Psoas muscle (tissue), 8 donors: ENCODE data around the gene SPEM3. TPM values are rescaled to one million over a fixed set of nuclear protein-coding genes. Genes with fewer than 3 reads are reported as not detected.

ENCODE experiments used
- ATAC-seq, 4 donors: fragments of 200-7000 bp; cut with Tn5 transposase; one replicate each; pipeline ENCODE4 v1.9.1; 2020; ENCODE audit warnings: moderate library complexity in 3 of 4, mild to moderate bottlenecking in 2 of 4
- DNase-seq, 2 donors: peaks; one replicate each; pipeline ENCODE4 v3.0.0-alpha.2; 2020
- H3K27ac ChIP-seq: fragments of 200-600 bp; one replicate; pipeline ENCODE4 v1.8.0; 2022
- H3K27me3 ChIP-seq, 3 donors: fragments of 200-600 bp in 1 of 3; one replicate each; pipeline versions ENCODE4 v1.6.1 to v1.8.0; 2013 to 2022; ENCODE audit warnings: low read length in 2 of 3, mild to moderate bottlenecking in 2 of 3, moderate library complexity in 1 of 3; ENCODE audit not compliant: insufficient read depth in 3 of 3
- H3K36me3 ChIP-seq, 2 donors: fragments of 200-600 bp in 1 of 2; one replicate each; pipeline versions ENCODE4 v1.6.1 to v1.8.0; 2013 to 2022; ENCODE audit warnings: low read depth in 1 of 2, mild to moderate bottlenecking in 1 of 2, moderate library complexity in 1 of 2; ENCODE audit not compliant: insufficient read depth in 1 of 2
- H3K4me1 ChIP-seq: fragments of 200-600 bp; one replicate; pipeline ENCODE4 v1.8.0; 2022
- H3K4me3 ChIP-seq: fragments of 200-600 bp; one replicate; pipeline ENCODE4 v1.8.0; 2022; ENCODE audit warnings: mild to moderate bottlenecking
- H3K9me3 ChIP-seq: fragments of 200-600 bp; one replicate; pipeline ENCODE4 v1.8.0; 2022
- WGBS, 3 donors: extraction: QIAGEN DNeasy Blood & Tissue Kit; methylation state at CpG; one replicate each; pipeline versions ENCODE4 v1.1.6 to v1.1.7; 2013; 5-methylcytosine and 5-hydroxymethylcytosine counted together
- intact Hi-C, 2 donors: fragments of 100-400 bp; cut with DNase I; formaldehyde crosslinking; loops; one replicate each; pipeline versions ENCODE4 v1.11.0 to v1.14.2; 2022
- polyA plus RNA-seq, 3 donors: library from polyadenylated mRNA; stranded (reverse); fragments of 200-250 nt; gene quantifications; one replicate each; pipeline ENCODE4 v1.2.3, GENCODE V29; 2013
- total RNA-seq, 4 donors: library from RNA; stranded (reverse); fragmentation: NEBNext Ultra II Directional in 2 of 4; extraction: Animal tissue kit (Norgen Biotek cat#: 25700) in 2 of 4; gene quantifications; one replicate each; pipeline versions ENCODE4 v1.2.1 to v1.2.4, GENCODE V29; 2021 to 2023
- TF ChIP-seq, protein P1 (sequence below): fragments of 200-600 bp; IDR thresholded peaks from one replicate; pipeline ENCODE4 v1.8.0; 2022; ENCODE audit warnings: antibody characterized with exemption
- donor health status: healthy with polysubstance abuse.
- donor health status: DM: no; HTN: no; CAD: no; lungs with moderate emphysema.
- donor health status: Bipolar disorder and iron deficiency.
- donor health status: healthy.
- donor health status: DM: yes; HTN: yes; CAD: no.
- donor health status: DM: no; HTN: no; CAD: no.
- donor health status: DM: no; HTN: no; CAD: no.
- donor health status: DM: yes; HTN: yes; CAD: no.

Gene SPEM3
- total and polyA plus RNA-seq, 7 donors, result 0.01 TPM; not detected in 6

DNA sequence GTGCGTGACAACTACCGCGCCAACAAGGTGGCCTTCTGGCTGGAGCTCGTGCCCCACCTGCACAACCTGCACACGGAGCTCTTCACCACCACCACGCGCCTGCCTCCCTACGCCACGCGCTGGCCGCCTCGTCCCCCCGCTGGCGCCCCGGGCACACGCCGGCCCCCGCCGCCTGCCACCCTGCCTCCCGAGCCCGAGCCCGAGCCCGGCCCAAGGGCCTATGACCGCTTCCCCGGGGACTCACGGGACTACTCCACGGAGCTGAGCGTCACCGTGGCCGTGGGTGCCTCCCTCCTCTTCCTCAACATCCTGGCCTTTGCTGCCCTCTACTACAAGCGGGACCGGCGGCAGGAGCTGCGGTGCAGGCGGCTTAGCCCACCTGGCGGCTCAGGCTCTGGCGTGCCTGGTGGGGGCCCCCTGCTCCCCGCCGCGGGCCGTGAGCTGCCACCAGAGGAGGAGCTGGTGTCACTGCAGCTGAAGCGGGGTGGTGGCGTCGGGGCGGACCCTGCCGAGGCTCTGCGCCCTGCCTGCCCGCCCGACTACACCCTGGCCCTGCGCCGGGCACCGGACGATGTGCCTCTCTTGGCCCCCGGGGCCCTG lies 11.5 kb upstream of the SPEM3 start:
- intact Hi-C loops, result no loop called here
- DNase-seq, result no peak
- ATAC-seq, result no peak
- H3K9me3 ChIP-seq, result no peaks in the 10 kb centered on the region
- no peaks in the 10 kb centered on the region for H3K27me3 ChIP-seq
- H3K27ac ChIP-seq, result no peak overlapping the region
- WGBS, 3 donors, result 95% methylated on average over 41 to 54 of the region's 54 CpGs
- H3K36me3 ChIP-seq, result peaks cover 0 to 5% of the 10 kb centered on the region in 2 donors
- H3K4me1 ChIP-seq, result no peaks in the 10 kb centered on the region
- TF ChIP-seq, protein P1, sequence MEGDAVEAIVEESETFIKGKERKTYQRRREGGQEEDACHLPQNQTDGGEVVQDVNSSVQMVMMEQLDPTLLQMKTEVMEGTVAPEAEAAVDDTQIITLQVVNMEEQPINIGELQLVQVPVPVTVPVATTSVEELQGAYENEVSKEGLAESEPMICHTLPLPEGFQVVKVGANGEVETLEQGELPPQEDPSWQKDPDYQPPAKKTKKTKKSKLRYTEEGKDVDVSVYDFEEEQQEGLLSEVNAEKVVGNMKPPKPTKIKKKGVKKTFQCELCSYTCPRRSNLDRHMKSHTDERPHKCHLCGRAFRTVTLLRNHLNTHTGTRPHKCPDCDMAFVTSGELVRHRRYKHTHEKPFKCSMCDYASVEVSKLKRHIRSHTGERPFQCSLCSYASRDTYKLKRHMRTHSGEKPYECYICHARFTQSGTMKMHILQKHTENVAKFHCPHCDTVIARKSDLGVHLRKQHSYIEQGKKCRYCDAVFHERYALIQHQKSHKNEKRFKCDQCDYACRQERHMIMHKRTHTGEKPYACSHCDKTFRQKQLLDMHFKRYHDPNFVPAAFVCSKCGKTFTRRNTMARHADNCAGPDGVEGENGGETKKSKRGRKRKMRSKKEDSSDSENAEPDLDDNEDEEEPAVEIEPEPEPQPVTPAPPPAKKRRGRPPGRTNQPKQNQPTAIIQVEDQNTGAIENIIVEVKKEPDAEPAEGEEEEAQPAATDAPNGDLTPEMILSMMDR, result no peak
- no peak overlapping the region for H3K4me3 ChIP-seq

DNA sequence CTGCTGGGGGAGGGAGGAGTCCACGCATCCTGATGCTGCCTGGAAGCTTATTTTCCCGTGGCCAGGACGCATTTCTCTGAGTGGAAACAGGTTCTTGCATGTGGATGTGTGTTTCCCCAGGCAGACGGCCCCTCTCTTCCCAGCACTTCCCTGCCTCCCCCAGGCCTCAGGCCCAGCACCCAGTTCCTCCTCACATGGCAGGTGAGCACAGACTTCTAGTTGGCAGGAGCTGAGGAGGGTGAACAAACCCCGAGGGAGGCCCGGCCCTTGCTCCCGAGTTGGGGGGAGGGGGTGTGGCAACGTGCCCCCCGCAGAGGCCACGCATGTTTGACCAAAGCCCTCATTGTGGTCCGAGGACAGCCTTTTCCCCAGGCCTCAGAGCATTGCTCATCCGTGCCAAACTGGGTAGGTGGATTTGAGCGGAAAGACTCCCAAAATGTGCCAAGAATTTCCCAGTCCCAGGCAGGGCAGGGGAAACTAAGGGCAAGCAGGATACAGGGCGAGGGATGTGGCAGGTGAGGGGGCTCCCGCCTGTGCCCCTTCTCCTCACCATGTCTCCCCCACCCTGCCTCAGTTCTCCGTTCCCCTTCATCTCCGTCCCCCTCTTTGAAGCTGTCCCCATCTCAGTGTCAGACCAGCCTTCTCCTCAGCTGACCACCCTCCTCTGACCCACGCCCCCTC lies 10.0 kb upstream of the SPEM3 start:
- TF ChIP-seq, protein P1, result no peak
- H3K4me1 ChIP-seq, result no peaks in the 10 kb centered on the region
- DNase-seq (no peak), ATAC-seq (no peak)
- intact Hi-C loops, result no loop called here
- H3K9me3 ChIP-seq, result no peaks in the 10 kb centered on the region
- H3K4me3 ChIP-seq, result no peak overlapping the region
- H3K27ac ChIP-seq, result no peak overlapping the region
- H3K36me3 ChIP-seq, result peaks cover 0 to 5% of the 10 kb centered on the region in 2 donors
- 65 to 71% (median 68%) methylated on average over 17 to 18 of the region's 18 CpGs for WGBS, 3 donors
- no peaks in the 10 kb centered on the region for H3K27me3 ChIP-seq

DNA sequence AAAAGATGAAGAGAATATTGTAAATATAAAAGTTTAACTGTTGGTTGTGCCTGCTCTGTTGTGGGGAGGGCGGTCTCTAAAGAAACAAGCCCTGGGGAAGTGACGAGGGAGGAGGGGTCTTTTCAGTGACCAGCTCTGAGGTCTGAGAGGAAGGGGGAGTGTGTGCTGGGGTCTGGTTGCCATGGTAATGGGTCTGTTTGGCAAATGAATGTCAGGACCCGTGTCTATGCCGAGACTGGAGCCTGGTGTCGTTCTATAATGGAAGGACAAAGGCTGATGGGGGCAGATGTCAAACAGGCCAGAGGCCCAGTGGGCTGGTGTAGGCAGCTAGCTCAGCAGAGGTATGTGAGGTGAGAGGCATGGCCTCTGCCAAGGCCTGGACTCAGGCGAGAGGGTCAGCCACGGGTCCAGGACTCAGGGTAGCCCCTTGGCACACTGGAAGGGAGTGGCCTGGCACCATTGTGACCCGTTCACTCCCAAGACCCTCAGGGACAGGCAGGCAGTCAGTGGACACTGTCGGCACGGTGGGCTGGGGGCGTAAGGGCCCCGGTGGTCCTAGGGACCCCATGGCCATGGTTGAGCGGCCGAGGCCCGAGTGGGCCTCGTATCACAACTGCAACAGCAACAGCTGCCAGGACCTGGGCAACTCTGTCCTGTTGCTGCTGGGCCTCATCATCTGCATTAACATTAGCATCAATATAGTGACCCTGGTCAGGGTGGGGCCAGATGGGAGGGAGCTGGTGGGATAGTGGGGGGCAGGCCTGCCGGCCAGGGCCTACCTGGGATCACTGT lies 8.6 kb upstream of the SPEM3 start, which contains the start of gene SPEM1:
TSS of gene SPEM1 (plus strand) at position 506 of the 792 bp plus-strand sequence. CDS start at position 567, 61 bp downstream.
- intact Hi-C loops, result no loop called here
- Histone ChIP-seq H3K27ac (no peak within 1 kb of the TSS), H3K4me1 (no peaks in the 10 kb centered on the region), H3K4me3 (no peak within 1 kb of the TSS), H3K36me3 (no peaks in the 10 kb centered on the region), H3K27me3 (no peaks in the 10 kb centered on the region), H3K9me3 (no peaks in the 10 kb centered on the region)
- no peak for DNase-seq
- ATAC-seq, result no peak
- 75 to 79% (median 77%) methylated on average over 17 of the region's 17 CpGs for WGBS, 3 donors
- TF ChIP-seq, protein P1, result no peak

DNA sequence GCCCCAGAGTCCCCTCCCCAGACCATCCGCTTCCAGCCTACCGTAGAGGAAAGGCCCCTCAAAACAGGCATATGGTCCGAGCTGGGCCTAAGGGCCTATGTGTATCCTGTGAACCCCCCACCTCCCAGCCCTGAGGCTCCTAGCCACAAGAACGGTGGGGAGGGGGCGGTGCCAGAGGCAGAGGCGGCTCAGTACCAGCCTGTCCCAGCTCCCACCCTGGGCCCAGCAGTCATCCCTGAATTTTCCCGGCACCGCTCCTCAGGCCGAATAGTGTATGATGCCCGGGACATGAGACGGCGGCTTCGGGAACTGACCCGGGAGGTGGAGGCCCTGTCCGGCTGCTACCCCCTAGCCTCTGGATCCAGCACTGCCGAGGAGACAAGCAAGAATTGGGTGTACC lies 7.5 kb upstream of the SPEM3 start:
- DNase-seq, result no peak
- WGBS, 3 donors, result 93 to 95% (median 94%) methylated on average over 16 of the region's 16 CpGs

More for the DNA sequence above, 7.5 kb upstream of the SPEM3 start:
- intact Hi-C loops, result no loop called here
- ATAC-seq, result no peak
- no peaks in the 10 kb centered on the region for H3K9me3 ChIP-seq
- no peak overlapping the region for H3K4me3 ChIP-seq
- H3K27ac ChIP-seq, result no peak overlapping the region
- TF ChIP-seq, protein P1, result no peak
- H3K4me1 ChIP-seq, result no peaks in the 10 kb centered on the region
- H3K36me3 ChIP-seq, result no peaks in the 10 kb centered on the region
- H3K27me3 ChIP-seq, result no peaks in the 10 kb centered on the region
